SU-DHL-6 (cell line): Measurements from ENCODE around the gene ADAMTS15.

Source experiments
- H2AFZ ChIP-seq: fragments of 200-600 bp; sonication (generic); 2 replicates; pipeline ENCODE4 v1.6.1; 2014; ENCODE audit warnings: low read depth, mild to moderate bottlenecking, moderate library complexity, mixed read lengths, antibody characterized with exemption, low read length; ENCODE audit not compliant: severe bottlenecking
- H3F3A ChIP-seq: fragments of 200-600 bp; shearing (Covaris generic); 2 replicates; pipeline ENCODE4 v1.6.0; 2016; ENCODE audit warnings: antibody characterized with exemption, mild to moderate bottlenecking; ENCODE audit not compliant: insufficient read depth
- H3K27ac ChIP-seq: fragments of 200-600 bp; sonication (generic); 2 replicates; pipeline ENCODE4 v1.5.1; 2016; ENCODE audit warnings: low read depth, mild to moderate bottlenecking, low read length, moderate library complexity, mixed read lengths
- H3K27me3 ChIP-seq: fragments of 200-600 bp; sonication (generic), shearing (Covaris generic); 2 replicates; pipeline ENCODE4 v1.6.0; 2014; ENCODE audit warnings: mild to moderate bottlenecking, low read length
- H3K36me3 ChIP-seq: fragments of 200-600 bp; sonication (generic); 2 replicates; pipeline ENCODE4 v1.6.1; 2014; ENCODE audit warnings: mild to moderate bottlenecking, low read length, mixed read lengths
- H3K4me2 ChIP-seq: fragments of 300-600, 200-600 bp; shearing (Covaris generic), sonication (generic); 2 replicates; pipeline ENCODE4 v1.6.0; 2014; ENCODE audit warnings: low read length, low read depth, mild to moderate bottlenecking; ENCODE audit not compliant: poor library complexity, severe bottlenecking
- H3K4me3 ChIP-seq: fragments of 200-600 bp; sonication (generic); 2 replicates; pipeline ENCODE4 v1.5.1; 2014; ENCODE audit warnings: antibody characterized with exemption, low read length, mild to moderate bottlenecking, mixed read lengths; ENCODE audit not compliant: insufficient read depth, poor library complexity, severe bottlenecking
- H3K79me2 ChIP-seq: fragments of 200-600 bp; sonication (generic); 2 replicates; pipeline ENCODE4 v1.6.1; 2014; ENCODE audit warnings: mild to moderate bottlenecking, low read length, moderate library complexity; ENCODE audit not compliant: insufficient read depth
- H3K9ac ChIP-seq: fragments of 200-600 bp; sonication (generic); 2 replicates; pipeline ENCODE4 v1.7.0; 2014; ENCODE audit warnings: mild to moderate bottlenecking, low read length
- H3K9me2 ChIP-seq: fragments of 200-600 bp; sonication (generic); replicated peaks from 2 replicates; pipeline ENCODE4 v1.6.1; 2014; ENCODE audit warnings: low read length; ENCODE audit not compliant: insufficient read depth
- H3K9me3 ChIP-seq: fragments of 200-600 bp; sonication (generic); 2 replicates; pipeline ENCODE4 v1.6.1; 2014; ENCODE audit warnings: low read length, mixed read lengths; ENCODE audit not compliant: insufficient read depth
- H4K20me1 ChIP-seq: fragments of 200-600 bp; sonication (generic); 2 replicates; pipeline ENCODE4 v1.6.1; 2014; ENCODE audit warnings: low read depth, mild to moderate bottlenecking, antibody characterized with exemption, low read length, moderate library complexity, mixed read lengths
- EZH2phosphoT487 ChIP-seq: fragments of 200-600 bp; sonication (generic), shearing (Covaris generic); conservative IDR thresholded peaks from 2 replicates; pipeline ENCODE4 v1.6.1; 2018; ENCODE audit warnings: mild to moderate bottlenecking, antibody characterized with exemption, low read length, moderate library complexity, mixed read lengths
- TF ChIP-seq, protein P1 (sequence below): fragments of 200-600 bp; sonication (generic); IDR thresholded peaks from one replicate; pipeline ENCODE4 v1.5.1; 2017; ENCODE audit warnings: antibody characterized with exemption, mild to moderate bottlenecking, low read length, moderate library complexity; ENCODE audit not compliant: insufficient read depth, poor library complexity, severe bottlenecking

ADAMTS15 gene

GRCh38 chr11:130441719-130442118 lies 6.7 kb upstream of the ADAMTS15 start:
- no peaks in the 10 kb centered on the region for H3K36me3 ChIP-seq
- no peak overlapping the region for H3K27ac ChIP-seq
- H3K9me2 ChIP-seq: no peaks in the 10 kb centered on the region
- TF ChIP-seq, protein P1, sequence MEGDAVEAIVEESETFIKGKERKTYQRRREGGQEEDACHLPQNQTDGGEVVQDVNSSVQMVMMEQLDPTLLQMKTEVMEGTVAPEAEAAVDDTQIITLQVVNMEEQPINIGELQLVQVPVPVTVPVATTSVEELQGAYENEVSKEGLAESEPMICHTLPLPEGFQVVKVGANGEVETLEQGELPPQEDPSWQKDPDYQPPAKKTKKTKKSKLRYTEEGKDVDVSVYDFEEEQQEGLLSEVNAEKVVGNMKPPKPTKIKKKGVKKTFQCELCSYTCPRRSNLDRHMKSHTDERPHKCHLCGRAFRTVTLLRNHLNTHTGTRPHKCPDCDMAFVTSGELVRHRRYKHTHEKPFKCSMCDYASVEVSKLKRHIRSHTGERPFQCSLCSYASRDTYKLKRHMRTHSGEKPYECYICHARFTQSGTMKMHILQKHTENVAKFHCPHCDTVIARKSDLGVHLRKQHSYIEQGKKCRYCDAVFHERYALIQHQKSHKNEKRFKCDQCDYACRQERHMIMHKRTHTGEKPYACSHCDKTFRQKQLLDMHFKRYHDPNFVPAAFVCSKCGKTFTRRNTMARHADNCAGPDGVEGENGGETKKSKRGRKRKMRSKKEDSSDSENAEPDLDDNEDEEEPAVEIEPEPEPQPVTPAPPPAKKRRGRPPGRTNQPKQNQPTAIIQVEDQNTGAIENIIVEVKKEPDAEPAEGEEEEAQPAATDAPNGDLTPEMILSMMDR: no peak
- H3K9ac ChIP-seq: no peak overlapping the region
- no peak overlapping the region for H3K4me3 ChIP-seq
- H3F3A ChIP-seq: no peaks in the 10 kb centered on the region
- no peaks in the 10 kb centered on the region for H4K20me1 ChIP-seq
- H3K9me3 ChIP-seq: no peaks in the 10 kb centered on the region
- no peaks in the 10 kb centered on the region for H3K27me3 ChIP-seq
- no peaks in the 10 kb centered on the region for H3K79me2 ChIP-seq
- no peak overlapping the region for H2AFZ ChIP-seq
- H3K4me2 ChIP-seq: no peak overlapping the region

DNA sequence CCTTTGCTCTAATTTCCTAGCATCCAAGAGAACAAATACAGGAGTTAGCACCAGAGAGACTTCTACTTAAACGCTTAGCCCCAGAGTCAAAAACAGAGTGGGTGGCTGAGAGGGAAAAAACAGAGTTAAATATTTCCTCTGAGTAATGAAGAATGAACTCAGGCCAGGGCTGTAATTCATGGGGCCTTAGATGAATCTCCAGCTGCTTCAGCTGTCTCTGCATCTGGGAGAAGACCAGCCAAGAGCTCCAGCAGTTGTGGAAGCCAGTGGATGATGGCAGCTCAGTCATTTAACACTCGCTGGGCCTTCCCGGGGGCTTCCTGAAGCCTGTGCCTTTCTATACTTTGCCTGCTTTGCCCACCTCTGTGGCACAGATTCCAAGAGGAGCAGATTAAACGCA lies 5.7 kb upstream of the ADAMTS15 start:
- Histone ChIP-seq H3K9ac (no peak overlapping the region), H3K4me2 (no peak overlapping the region), H3K27ac (no peak overlapping the region), H3F3A (no peaks in the 10 kb centered on the region), H3K79me2 (no peaks in the 10 kb centered on the region), H3K9me2 (no peaks in the 10 kb centered on the region), H2AFZ (no peak overlapping the region), H3K36me3 (no peaks in the 10 kb centered on the region), H3K27me3 (no peaks in the 10 kb centered on the region), H3K4me3 (no peak overlapping the region), H4K20me1 (no peaks in the 10 kb centered on the region), H3K9me3 (no peaks in the 10 kb centered on the region)
- TF ChIP-seq, protein P1: no peak
- no peak for TF ChIP-seq EZH2phosphoT487

GRCh38 chr11:130445788-130446187 lies 2.7 kb upstream of the ADAMTS15 start:
- Histone ChIP-seq H3K4me3 (no peak overlapping the region), H3K9me2 (no peaks in the 10 kb centered on the region), H3K27ac (no peak overlapping the region), H3K27me3 (no peaks in the 10 kb centered on the region), H3F3A (no peaks in the 10 kb centered on the region), H3K79me2 (no peaks in the 10 kb centered on the region), H4K20me1 (no peaks in the 10 kb centered on the region), H3K9ac (no peak overlapping the region), H3K9me3 (no peaks in the 10 kb centered on the region), H3K36me3 (no peaks in the 10 kb centered on the region), H2AFZ (no peak overlapping the region), H3K4me2 (no peak overlapping the region)
- TF ChIP-seq, protein P1: no peak
- no peak for TF ChIP-seq EZH2phosphoT487

- H3K4me3 ChIP-seq: no peak overlapping the region
- H3K9ac ChIP-seq: no peak overlapping the region
- H3K27ac ChIP-seq: no peak overlapping the region
Observed at GRCh38 chr11:130448039-130448415, 418 bp upstream of the ADAMTS15 start.

More at GRCh38 chr11:130448039-130448415, 418 bp upstream of the ADAMTS15 start:
- no peak overlapping the region for H2AFZ ChIP-seq
- no peaks in the 10 kb centered on the region for H3K79me2 ChIP-seq
- H3K9me3 ChIP-seq: no peaks in the 10 kb centered on the region
- no peaks in the 10 kb centered on the region for H3F3A ChIP-seq
- no peaks in the 10 kb centered on the region for H4K20me1 ChIP-seq
- no peak for TF ChIP-seq EZH2phosphoT487
- TF ChIP-seq, protein P1: no peak
- no peaks in the 10 kb centered on the region for H3K9me2 ChIP-seq
- H3K36me3 ChIP-seq: no peaks in the 10 kb centered on the region
- no peak overlapping the region for H3K4me2 ChIP-seq
- no peaks in the 10 kb centered on the region for H3K27me3 ChIP-seq
